ENCODE results near the gene DCAF17.

DNA sequence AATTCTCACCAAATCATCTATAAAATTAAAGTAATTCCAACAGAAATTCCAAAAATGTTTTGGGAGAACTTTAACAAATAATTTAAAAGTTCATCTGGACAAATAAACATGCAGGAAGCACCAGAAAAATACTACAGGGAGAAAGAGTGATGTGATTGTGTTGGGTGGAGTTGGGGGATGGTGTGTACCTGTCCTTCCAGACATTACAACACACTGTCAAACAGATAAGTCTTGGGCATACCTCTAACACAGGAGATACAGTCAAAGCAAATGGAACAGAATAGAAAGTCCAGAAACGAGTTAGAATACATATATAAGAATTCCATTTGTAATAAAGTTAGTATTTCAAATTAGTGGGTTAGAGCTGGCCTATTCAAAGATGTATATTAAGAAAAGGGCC, 22.8 kb upstream of the DCAF17 start:
- TF ChIP-seq, protein P1, sequence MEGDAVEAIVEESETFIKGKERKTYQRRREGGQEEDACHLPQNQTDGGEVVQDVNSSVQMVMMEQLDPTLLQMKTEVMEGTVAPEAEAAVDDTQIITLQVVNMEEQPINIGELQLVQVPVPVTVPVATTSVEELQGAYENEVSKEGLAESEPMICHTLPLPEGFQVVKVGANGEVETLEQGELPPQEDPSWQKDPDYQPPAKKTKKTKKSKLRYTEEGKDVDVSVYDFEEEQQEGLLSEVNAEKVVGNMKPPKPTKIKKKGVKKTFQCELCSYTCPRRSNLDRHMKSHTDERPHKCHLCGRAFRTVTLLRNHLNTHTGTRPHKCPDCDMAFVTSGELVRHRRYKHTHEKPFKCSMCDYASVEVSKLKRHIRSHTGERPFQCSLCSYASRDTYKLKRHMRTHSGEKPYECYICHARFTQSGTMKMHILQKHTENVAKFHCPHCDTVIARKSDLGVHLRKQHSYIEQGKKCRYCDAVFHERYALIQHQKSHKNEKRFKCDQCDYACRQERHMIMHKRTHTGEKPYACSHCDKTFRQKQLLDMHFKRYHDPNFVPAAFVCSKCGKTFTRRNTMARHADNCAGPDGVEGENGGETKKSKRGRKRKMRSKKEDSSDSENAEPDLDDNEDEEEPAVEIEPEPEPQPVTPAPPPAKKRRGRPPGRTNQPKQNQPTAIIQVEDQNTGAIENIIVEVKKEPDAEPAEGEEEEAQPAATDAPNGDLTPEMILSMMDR (IDR thresholded peaks at IDR 0.05) = no peak
- TF ChIP-seq POLR2A (IDR thresholded peaks at IDR 0.05) = no peak
- TF ChIP-seq EP300 (IDR thresholded peaks at IDR 0.05) = no peak
